ENCODE measurements around the gene ZNF764. TPM values are rescaled to one million over a fixed set of nuclear protein-coding genes. Genes with fewer than 3 reads are reported as not detected.

The ZNF764 gene
- polyA plus RNA-seq, 1 donor: 6.2 TPM

Other genes starting within 250 kb of the ZNF764 start
- 33.0 TPM for gene CD2BP2, start 203.1 kb downstream of the ZNF764 start, polyA plus RNA-seq (ENCODE audit: insufficient read length)
- gene TBC1D10B, start 187.9 kb downstream of the ZNF764 start, polyA plus RNA-seq (ENCODE audit: insufficient read length): 32.3 TPM
- gene MYL11, start 183.6 kb downstream of the ZNF764 start, polyA plus RNA-seq (ENCODE audit: insufficient read length): 9,236 TPM
- gene SEPTIN1, start 175.8 kb downstream of the ZNF764 start, polyA plus RNA-seq (ENCODE audit: insufficient read length): 3.3 TPM
- gene ZNF48, start 163.0 kb downstream of the ZNF764 start, polyA plus RNA-seq (ENCODE audit: insufficient read length): 5.3 TPM
- 6.1 TPM for gene ZNF771, start 150.8 kb downstream of the ZNF764 start, polyA plus RNA-seq (ENCODE audit: insufficient read length)
- gene DCTPP1, start 128.3 kb downstream of the ZNF764 start, polyA plus RNA-seq (ENCODE audit: insufficient read length): 23.6 TPM
- 13.8 TPM for gene SEPHS2, start 112.5 kb downstream of the ZNF764 start, polyA plus RNA-seq (ENCODE audit: insufficient read length)
- gene ITGAL, start 85.6 kb downstream of the ZNF764 start, polyA plus RNA-seq (ENCODE audit: insufficient read length): 2.5 TPM
- 27.9 TPM for gene ZNF768, start 31.8 kb downstream of the ZNF764 start, polyA plus RNA-seq (ENCODE audit: insufficient read length)
- 6.5 TPM for gene ZNF747, start 23.5 kb downstream of the ZNF764 start, polyA plus RNA-seq (ENCODE audit: insufficient read length)
- 9.7 TPM for gene ZNF688, start 13.3 kb upstream of the ZNF764 start, polyA plus RNA-seq (ENCODE audit: insufficient read length)
- 13.1 TPM for gene ZNF785, start 27.3 kb upstream of the ZNF764 start, polyA plus RNA-seq (ENCODE audit: insufficient read length)
- gene ZNF689, start 52.0 kb upstream of the ZNF764 start, polyA plus RNA-seq (ENCODE audit: insufficient read length): 6.6 TPM
- gene PRR14, start 92.6 kb upstream of the ZNF764 start, polyA plus RNA-seq (ENCODE audit: insufficient read length): 20.3 TPM
- 33.8 TPM for gene FBRS, start 100.1 kb upstream of the ZNF764 start, polyA plus RNA-seq (ENCODE audit: insufficient read length)
- 25.0 TPM for gene SRCAP, start 140.8 kb upstream of the ZNF764 start, polyA plus RNA-seq (ENCODE audit: insufficient read length)
- 12.7 TPM for gene PHKG2, start 190.1 kb upstream of the ZNF764 start, polyA plus RNA-seq (ENCODE audit: insufficient read length)
- 1.3 TPM for gene CFAP119, start 203.7 kb upstream of the ZNF764 start, polyA plus RNA-seq (ENCODE audit: insufficient read length)
- 40.2 TPM for gene RNF40, start 203.9 kb upstream of the ZNF764 start, polyA plus RNA-seq (ENCODE audit: insufficient read length)
- gene ZNF629, start 228.8 kb upstream of the ZNF764 start, polyA plus RNA-seq (ENCODE audit: insufficient read length): 12.3 TPM

All from forelimb muscle (tissue), 1 donor.